ENCODE results near the gene DNAH5.

GRCh38 chr5:13919087-13919486 is 25.4 kb downstream of the DNAH5 start:
- TF ChIP-seq CTCF (IDR thresholded peaks at IDR 0.05) (no peak), POLR2A (IDR thresholded peaks at IDR 0.05) (no peak)

Data from esophagus squamous epithelium (tissue), 4 donors.